ENCODE data around the gene KRTAP10-3. TPM values are rescaled to one million over a fixed set of nuclear protein-coding genes. Genes with fewer than 3 reads are reported as not detected.
A peak's percentile ranks its signal among the peaks of the same experiment; 100 is the strongest.
"Not testable (repeated sequence)": the region's sequence is repeated elsewhere in the genome, so short reads cannot be mapped to it uniquely, and the experiment has no call there.

The KRTAP10-3 gene
- total RNA-seq, 1 donor from 2014 or later, result not detected

GRCh38 chr21:44581158-44581557, 22.6 kb upstream of the KRTAP10-3 start:
- peaks cover 26% of the 10 kb centered on the region for H3K9me3 Mint-ChIP-seq (ENCODE audit: unreplicated experiment)
- no peak overlapping the region for H3K27ac Mint-ChIP-seq (ENCODE audit: unreplicated experiment)
- TF ChIP-seq CTCF (IDR thresholded peaks at IDR 0.05), result no peak
- no peaks in the 10 kb centered on the region for H3K36me3 Mint-ChIP-seq (ENCODE audit: unreplicated experiment)
- H3K4me1 Mint-ChIP-seq (ENCODE audit: unreplicated experiment), result peaks cover 3% of the 10 kb centered on the region
- no peak overlapping the region for H3K4me3 Mint-ChIP-seq (ENCODE audit: unreplicated experiment)
- peaks cover 25% of the 10 kb centered on the region for H3K27me3 Mint-ChIP-seq (ENCODE audit: unreplicated experiment)
- DNase-seq (ENCODE audit: extremely low spot score, unreplicated experiment), result no peak

GRCh38 chr21:44580231-44580821, 21.7 kb upstream of the KRTAP10-3 start, which contains the start of gene KRTAP10-5:
Gene KRTAP10-5 (minus strand): TSS chr21:44580604. CDS start chr21:44580578, 26 bp downstream.
- not testable (repeated sequence) for H3K4me1 Mint-ChIP-seq (ENCODE audit: unreplicated experiment); H3K36me3 Mint-ChIP-seq (ENCODE audit: unreplicated experiment); H3K4me3 Mint-ChIP-seq (ENCODE audit: unreplicated experiment); H3K27ac Mint-ChIP-seq (ENCODE audit: unreplicated experiment)
- DNase-seq (ENCODE audit: extremely low spot score, unreplicated experiment), result peak; percentile 80
- peaks cover 26% of the 10 kb centered on the region for H3K9me3 Mint-ChIP-seq (ENCODE audit: unreplicated experiment)
- H3K27me3 Mint-ChIP-seq (ENCODE audit: unreplicated experiment), result peaks cover 21% of the 10 kb centered on the region

- Mint-ChIP-seq H3K36me3 (ENCODE audit: unreplicated experiment) (no peaks in the 10 kb centered on the region), H3K4me1 (ENCODE audit: unreplicated experiment) (peaks cover 3% of the 10 kb centered on the region), H3K9me3 (ENCODE audit: unreplicated experiment) (peaks cover 26% of the 10 kb centered on the region), H3K4me3 (ENCODE audit: unreplicated experiment) (no peak overlapping the region), H3K27ac (ENCODE audit: unreplicated experiment) (no peak overlapping the region), H3K27me3 (ENCODE audit: unreplicated experiment) (peaks cover 16% of the 10 kb centered on the region)
- no peak for TF ChIP-seq CTCF (IDR thresholded peaks at IDR 0.05)
- peak; percentile 40 for DNase-seq (ENCODE audit: extremely low spot score, unreplicated experiment)
Observed at GRCh38 chr21:44579833-44580144, 21.2 kb upstream of the KRTAP10-3 start.

- DNase-seq (ENCODE audit: extremely low spot score, unreplicated experiment), result peak; percentile 79
- Mint-ChIP-seq H3K27ac (ENCODE audit: unreplicated experiment) (no peak overlapping the region), H3K4me1 (ENCODE audit: unreplicated experiment) (peaks cover 3% of the 10 kb centered on the region), H3K9me3 (ENCODE audit: unreplicated experiment) (peaks cover 26% of the 10 kb centered on the region), H3K27me3 (ENCODE audit: unreplicated experiment) (peaks cover 13% of the 10 kb centered on the region), H3K36me3 (ENCODE audit: unreplicated experiment) (no peaks in the 10 kb centered on the region), H3K4me3 (ENCODE audit: unreplicated experiment) (no peak overlapping the region)
- TF ChIP-seq CTCF (IDR thresholded peaks at IDR 0.05), result no peak
Observed at GRCh38 chr21:44579056-44579832, 20.6 kb upstream of the KRTAP10-3 start.

GRCh38 chr21:44578371-44579055, 19.9 kb upstream of the KRTAP10-3 start:
- H3K4me1 Mint-ChIP-seq (ENCODE audit: unreplicated experiment), result peaks cover 3% of the 10 kb centered on the region
- no peak overlapping the region for H3K4me3 Mint-ChIP-seq (ENCODE audit: unreplicated experiment)
- peaks cover 26% of the 10 kb centered on the region for H3K9me3 Mint-ChIP-seq (ENCODE audit: unreplicated experiment)
- DNase-seq (ENCODE audit: extremely low spot score, unreplicated experiment), result peak; percentile 73
- H3K27me3 Mint-ChIP-seq (ENCODE audit: unreplicated experiment), result peaks cover 7% of the 10 kb centered on the region
- H3K27ac Mint-ChIP-seq (ENCODE audit: unreplicated experiment), result no peak overlapping the region
- TF ChIP-seq CTCF (IDR thresholded peaks at IDR 0.05), result no peak
- no peaks in the 10 kb centered on the region for H3K36me3 Mint-ChIP-seq (ENCODE audit: unreplicated experiment)
